ENCODE data around the gene PADI6.
A peak's percentile ranks its signal among the peaks of the same experiment; 100 is the strongest.

Gene PADI6

DNA sequence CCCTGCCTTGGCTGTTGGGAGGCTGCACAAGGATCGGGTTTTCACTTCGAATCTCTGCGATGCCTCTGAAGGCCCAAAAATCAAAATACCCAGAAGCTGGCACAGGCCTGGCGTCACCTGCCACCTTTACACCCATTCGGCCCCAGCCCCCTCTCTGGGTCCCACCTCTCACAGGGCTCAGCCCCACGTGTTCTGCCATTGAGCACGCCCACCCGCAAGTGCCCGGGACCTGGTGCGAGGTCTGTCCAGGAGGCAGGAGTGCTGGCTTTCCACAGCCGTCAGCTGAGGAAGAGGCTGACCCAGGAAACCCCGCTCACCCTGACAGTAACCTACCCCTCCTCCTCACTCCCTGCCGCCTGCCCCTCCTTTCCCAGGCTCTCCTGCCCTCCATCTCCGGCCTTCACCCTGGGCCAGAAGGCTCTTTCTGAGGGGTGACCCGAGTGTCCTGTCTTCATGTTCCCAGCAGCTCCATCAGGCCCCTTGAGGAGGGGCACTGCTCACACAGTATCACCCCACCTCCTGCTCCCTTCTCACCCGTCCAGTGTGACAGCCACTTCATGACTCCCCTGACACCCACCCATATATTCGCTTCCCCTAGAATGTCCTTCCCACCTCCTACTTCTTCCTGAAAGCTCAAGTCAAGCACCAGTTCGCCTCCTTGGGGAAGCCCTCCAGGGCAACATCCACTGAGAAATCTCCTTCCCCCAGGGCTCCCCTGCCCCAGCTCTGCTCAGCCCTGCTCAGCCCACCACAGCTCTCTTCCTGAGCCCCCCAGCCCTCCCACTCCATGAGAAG lies 54.0 kb downstream of the PADI6 start:
- peaks cover 67% of the 10 kb centered on the region for H3K36me3 ChIP-seq (ENCODE audit: insufficient read depth, low read length)
- H3K9me3 ChIP-seq (replicated peaks; ENCODE audit: low read length): no peaks in the 10 kb centered on the region
- no peaks in the 10 kb centered on the region for H3K27me3 ChIP-seq (ENCODE audit: control insufficient read depth, insufficient read depth, low read length)
- no peaks in the 10 kb centered on the region for H3K4me1 ChIP-seq (ENCODE audit: control insufficient read depth, insufficient read depth, low read length)
- no peak overlapping the region for H3K4me3 ChIP-seq (ENCODE audit: low read length)
- H3K4me2 ChIP-seq (ENCODE audit: low read length): no peak overlapping the region
- H3K9ac ChIP-seq (ENCODE audit: low read depth, low read length): no peak overlapping the region

DNA sequence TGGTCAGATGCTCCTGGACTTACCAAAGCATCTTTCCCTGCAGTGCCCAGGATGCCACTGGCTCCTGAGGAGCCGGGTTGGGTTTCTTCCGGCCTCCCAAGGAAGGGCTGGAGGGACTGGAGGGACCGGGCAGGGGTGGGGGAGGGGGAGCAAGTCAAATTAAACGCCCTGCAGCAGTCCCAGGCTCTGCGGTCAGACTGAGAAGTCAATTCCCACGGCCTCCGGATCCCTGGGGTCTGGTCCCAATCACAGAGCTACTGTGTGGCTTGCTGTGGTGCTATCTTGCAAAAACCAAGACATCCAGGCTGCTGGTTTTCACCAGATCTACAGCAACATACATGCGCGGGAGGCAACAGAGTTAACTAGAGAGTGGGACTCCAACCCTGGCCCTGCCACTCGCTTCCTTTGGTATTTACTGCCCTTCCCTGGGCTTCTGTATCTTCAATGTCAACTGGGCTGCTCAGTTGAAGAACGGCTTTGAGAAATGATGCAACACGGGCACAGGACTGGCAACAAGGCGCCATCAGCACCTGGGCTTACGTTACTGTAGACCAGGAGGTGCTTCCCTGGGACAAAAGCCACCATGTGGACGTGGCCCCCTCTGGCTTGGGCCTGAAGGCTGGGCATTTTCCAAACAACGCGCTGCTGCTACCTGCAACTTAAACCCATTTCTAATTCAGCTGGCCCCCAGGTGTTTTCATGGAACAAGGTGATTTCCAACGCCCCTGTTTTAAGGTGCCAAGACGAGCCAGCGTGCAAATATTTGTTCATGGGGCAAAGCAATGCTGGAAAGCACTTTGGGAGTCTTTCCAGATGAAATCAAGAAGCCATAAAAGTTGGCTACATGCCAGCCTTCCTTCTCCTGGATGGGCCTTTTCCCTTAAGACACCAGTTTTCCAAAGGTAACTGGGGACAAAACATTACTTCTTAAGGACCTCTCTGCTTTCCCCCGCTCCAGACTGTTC lies 56.0 kb downstream of the PADI6 start:
- Histone ChIP-seq H3K4me2 (ENCODE audit: low read length) (no peak overlapping the region), H3K9ac (ENCODE audit: low read depth, low read length) (no peak overlapping the region), H3K4me3 (ENCODE audit: low read length) (no peak overlapping the region), H3K27me3 (ENCODE audit: control insufficient read depth, insufficient read depth, low read length) (no peaks in the 10 kb centered on the region), H3K9me3 (replicated peaks; ENCODE audit: low read length) (no peaks in the 10 kb centered on the region), H3K4me1 (ENCODE audit: control insufficient read depth, insufficient read depth, low read length) (no peaks in the 10 kb centered on the region), H3K36me3 (ENCODE audit: insufficient read depth, low read length) (peaks cover 63% of the 10 kb centered on the region)

DNA sequence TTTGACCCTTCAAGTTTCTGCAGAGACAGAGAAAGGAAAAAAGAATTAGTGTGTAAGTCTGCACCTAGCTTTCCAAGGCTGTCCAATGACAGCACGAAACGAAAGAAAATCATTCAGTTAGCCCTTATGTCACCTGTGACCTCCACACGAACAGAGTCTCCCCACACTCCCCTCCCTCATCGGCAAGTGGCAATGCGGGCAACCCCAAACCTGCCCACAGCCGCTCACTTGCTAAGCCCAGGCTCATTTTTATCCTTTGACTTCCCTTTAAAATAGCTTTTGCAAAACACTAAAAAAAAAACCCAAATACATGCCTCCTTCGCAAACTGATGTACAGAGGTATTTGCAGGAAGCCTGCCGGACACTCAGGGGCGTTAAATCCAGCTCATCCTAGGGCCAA lies 57.2 kb downstream of the PADI6 start:
- H3K4me2 ChIP-seq (ENCODE audit: low read length): no peak overlapping the region
- H3K27me3 ChIP-seq (ENCODE audit: control insufficient read depth, insufficient read depth, low read length): no peaks in the 10 kb centered on the region
- H3K4me3 ChIP-seq (ENCODE audit: low read length): no peak overlapping the region
- H3K9ac ChIP-seq (ENCODE audit: low read depth, low read length): no peak overlapping the region
- no peaks in the 10 kb centered on the region for H3K4me1 ChIP-seq (ENCODE audit: control insufficient read depth, insufficient read depth, low read length)
- peaks cover 61% of the 10 kb centered on the region for H3K36me3 ChIP-seq (ENCODE audit: insufficient read depth, low read length)
- no peaks in the 10 kb centered on the region for H3K9me3 ChIP-seq (replicated peaks; ENCODE audit: low read length)

DNA sequence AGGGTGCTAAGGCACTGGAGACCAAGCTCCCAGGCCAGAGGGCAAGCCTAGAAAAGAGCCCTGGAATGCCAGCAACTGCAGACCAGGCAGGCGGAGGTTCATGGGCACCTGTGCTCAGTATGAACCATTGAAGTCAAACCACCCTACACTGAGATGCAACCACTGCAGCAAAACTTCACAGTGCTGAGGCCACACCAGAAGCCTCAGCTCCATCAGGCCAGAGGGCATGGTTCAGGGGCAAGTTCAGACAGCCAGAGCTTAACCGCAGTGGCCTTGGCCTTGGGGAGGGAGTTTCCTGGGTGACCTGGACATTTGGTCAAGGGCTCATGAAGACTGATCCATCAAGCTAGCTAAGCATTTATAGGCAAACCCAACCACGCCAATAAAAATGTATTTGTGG lies 60.4 kb downstream of the PADI6 start:
- Histone ChIP-seq H3K36me3 (ENCODE audit: insufficient read depth, low read length) (peaks cover 51% of the 10 kb centered on the region), H3K4me1 (ENCODE audit: control insufficient read depth, insufficient read depth, low read length) (peaks cover 11% of the 10 kb centered on the region), H3K27me3 (ENCODE audit: control insufficient read depth, insufficient read depth, low read length) (no peaks in the 10 kb centered on the region), H3K4me2 (ENCODE audit: low read length) (no peak overlapping the region), H3K9ac (ENCODE audit: low read depth, low read length) (no peak overlapping the region), H3K4me3 (ENCODE audit: low read length) (no peak overlapping the region), H3K9me3 (replicated peaks; ENCODE audit: low read length) (no peaks in the 10 kb centered on the region)

DNA sequence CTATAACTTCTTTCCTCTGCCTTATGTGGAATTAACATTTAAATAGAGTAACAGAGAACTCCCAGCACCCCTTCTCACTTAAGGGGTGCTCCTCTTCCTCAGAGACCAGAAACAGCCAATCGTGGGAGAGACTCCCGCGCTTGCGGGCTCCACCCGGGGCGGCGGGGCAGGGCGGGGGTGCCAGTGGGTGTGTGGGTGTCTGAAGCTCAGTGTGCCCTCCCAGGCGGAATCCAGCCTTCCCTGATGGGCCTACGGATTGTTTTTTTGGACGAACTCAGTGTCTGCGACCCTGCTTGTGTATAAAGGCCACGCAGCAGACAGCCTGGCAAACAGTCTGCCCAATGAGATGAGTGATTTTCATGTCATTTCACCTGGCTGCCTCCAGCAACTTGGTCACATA lies 61.3 kb downstream of the PADI6 start:
- H3K36me3 ChIP-seq (ENCODE audit: insufficient read depth, low read length): peaks cover 43% of the 10 kb centered on the region
- H3K4me1 ChIP-seq (ENCODE audit: control insufficient read depth, insufficient read depth, low read length): peaks cover 11% of the 10 kb centered on the region
- H3K4me2 ChIP-seq (ENCODE audit: low read length): no peak overlapping the region
- H3K9ac ChIP-seq (ENCODE audit: low read depth, low read length): no peak overlapping the region
- H3K4me3 ChIP-seq (ENCODE audit: low read length): no peak overlapping the region
- no peaks in the 10 kb centered on the region for H3K9me3 ChIP-seq (replicated peaks; ENCODE audit: low read length)
- no peaks in the 10 kb centered on the region for H3K27me3 ChIP-seq (ENCODE audit: control insufficient read depth, insufficient read depth, low read length)

DNA sequence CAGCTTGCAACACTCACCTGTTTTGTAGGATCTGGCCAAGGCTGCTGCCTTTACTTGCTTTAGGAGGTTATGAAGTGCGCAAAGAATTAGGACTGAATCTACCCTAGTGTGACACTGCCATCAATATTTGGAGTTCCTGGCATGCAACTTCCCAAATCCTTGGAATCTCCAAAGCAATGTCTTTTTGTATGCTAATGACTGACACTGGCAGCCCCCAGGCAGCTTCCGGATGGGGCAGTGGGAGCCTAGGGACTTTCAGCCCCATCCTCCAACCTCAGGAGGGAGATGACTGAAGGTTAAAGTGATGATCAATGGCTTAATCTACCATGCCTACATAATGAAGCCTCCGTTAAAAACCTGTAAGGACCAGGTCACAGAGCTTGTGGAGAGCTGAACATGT lies 62.0 kb downstream of the PADI6 start:
- peaks cover 36% of the 10 kb centered on the region for H3K36me3 ChIP-seq (ENCODE audit: insufficient read depth, low read length)
- H3K4me3 ChIP-seq (ENCODE audit: low read length): no peak overlapping the region
- no peak overlapping the region for H3K4me2 ChIP-seq (ENCODE audit: low read length)
- H3K27me3 ChIP-seq (ENCODE audit: control insufficient read depth, insufficient read depth, low read length): no peaks in the 10 kb centered on the region
- H3K9ac ChIP-seq (ENCODE audit: low read depth, low read length): no peak overlapping the region
- H3K4me1 ChIP-seq (ENCODE audit: control insufficient read depth, insufficient read depth, low read length): peaks cover 11% of the 10 kb centered on the region
- no peaks in the 10 kb centered on the region for H3K9me3 ChIP-seq (replicated peaks; ENCODE audit: low read length)

DNA sequence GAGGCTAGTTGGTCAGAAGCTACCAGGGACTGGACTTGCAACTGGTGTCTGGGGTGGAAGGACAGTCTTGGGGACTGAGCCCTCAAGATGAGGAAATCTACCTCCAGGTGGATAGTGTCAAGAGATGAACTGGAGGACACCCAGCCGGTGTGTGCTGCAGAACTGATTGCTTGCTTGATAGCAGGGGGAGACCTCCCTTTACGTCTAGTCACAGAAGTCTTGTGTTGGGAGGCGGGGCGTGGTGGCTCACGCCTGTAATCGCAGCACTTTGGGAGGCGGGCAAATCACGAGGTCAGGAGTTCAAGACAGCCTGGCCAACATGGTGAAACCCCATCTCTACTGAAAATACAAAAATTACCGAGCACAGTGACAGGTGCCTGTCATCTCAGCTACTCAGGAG lies 62.6 kb downstream of the PADI6 start:
- Histone ChIP-seq H3K4me1 (ENCODE audit: control insufficient read depth, insufficient read depth, low read length) (peaks cover 11% of the 10 kb centered on the region), H3K4me2 (ENCODE audit: low read length) (no peak overlapping the region), H3K4me3 (ENCODE audit: low read length) (no peak overlapping the region), H3K27me3 (ENCODE audit: control insufficient read depth, insufficient read depth, low read length) (no peaks in the 10 kb centered on the region), H3K9me3 (replicated peaks; ENCODE audit: low read length) (no peaks in the 10 kb centered on the region), H3K9ac (ENCODE audit: low read depth, low read length) (no peak overlapping the region), H3K36me3 (ENCODE audit: insufficient read depth, low read length) (peaks cover 36% of the 10 kb centered on the region)

DNA sequence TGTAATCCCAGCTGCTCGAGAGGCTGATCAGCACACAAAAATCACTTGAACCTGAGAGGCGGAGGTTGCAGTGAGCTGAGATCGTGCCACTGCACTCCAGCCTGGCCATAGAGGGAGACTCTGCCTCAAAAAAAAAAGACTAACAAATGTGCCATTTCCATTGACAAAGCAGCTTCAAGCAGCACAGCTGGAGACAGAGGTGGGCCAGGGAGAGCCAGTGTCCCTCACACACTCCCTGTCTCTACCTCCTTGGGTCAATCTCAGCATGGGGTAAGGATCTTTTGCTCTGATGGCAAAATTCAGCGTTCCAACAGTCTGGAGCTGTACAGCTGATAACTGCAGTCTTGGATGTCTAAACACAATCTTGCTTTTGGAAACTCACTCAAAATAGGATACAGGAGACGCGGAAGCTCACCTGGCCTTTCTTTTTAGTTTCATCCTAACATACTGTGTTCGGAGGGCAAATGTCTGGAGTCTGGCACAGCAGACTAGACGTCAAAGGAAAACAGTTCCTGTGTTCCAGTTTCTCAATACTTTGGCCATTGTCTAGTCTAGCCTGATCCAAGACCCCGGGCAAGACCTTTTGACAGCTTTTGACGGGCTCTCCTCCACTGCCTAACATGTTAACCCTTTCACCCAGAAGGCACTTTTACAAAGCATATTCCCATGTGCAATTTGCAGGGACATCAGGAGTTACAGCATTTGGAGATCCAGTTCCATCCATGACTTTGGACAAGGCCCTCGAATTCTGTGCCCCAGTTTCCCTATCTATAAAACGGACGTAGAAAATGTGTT lies 64.6 kb downstream of the PADI6 start:
- Histone ChIP-seq H3K27me3 (ENCODE audit: control insufficient read depth, insufficient read depth, low read length) (no peaks in the 10 kb centered on the region), H3K4me2 (ENCODE audit: low read length) (peak overlapping the region; percentile 99), H3K4me1 (ENCODE audit: control insufficient read depth, insufficient read depth, low read length) (peaks cover 26% of the 10 kb centered on the region), H3K9ac (ENCODE audit: low read depth, low read length) (peak overlapping the region; percentile 91), H3K36me3 (ENCODE audit: insufficient read depth, low read length) (peaks cover 33% of the 10 kb centered on the region), H3K9me3 (replicated peaks; ENCODE audit: low read length) (no peaks in the 10 kb centered on the region), H3K4me3 (ENCODE audit: low read length) (peak overlapping the region; percentile 69)

DNA sequence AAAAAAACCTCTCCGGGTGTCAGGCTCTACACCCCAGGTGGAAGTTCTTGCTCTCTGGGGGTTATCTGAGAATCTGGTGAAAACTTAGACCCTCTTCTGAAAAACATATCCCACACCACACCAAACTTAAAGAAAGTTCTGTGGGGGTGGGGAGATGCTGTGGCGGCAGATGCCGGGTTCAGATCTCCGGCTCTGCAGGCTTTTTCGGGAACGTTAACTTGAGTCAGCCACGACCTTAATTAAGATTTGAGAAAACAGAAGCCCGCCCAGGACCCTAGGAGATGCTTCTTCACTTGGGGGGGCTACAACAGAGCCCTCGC lies 65.2 kb downstream of the PADI6 start:
- Histone ChIP-seq H3K4me3 (ENCODE audit: low read length) (peak overlapping the region; percentile 69), H3K36me3 (ENCODE audit: insufficient read depth, low read length) (peaks cover 33% of the 10 kb centered on the region), H3K9ac (ENCODE audit: low read depth, low read length) (peak overlapping the region; percentile 91), H3K9me3 (replicated peaks; ENCODE audit: low read length) (no peaks in the 10 kb centered on the region), H3K4me2 (ENCODE audit: low read length) (peak overlapping the region; percentile 99), H3K27me3 (ENCODE audit: control insufficient read depth, insufficient read depth, low read length) (no peaks in the 10 kb centered on the region), H3K4me1 (ENCODE audit: control insufficient read depth, insufficient read depth, low read length) (peaks cover 29% of the 10 kb centered on the region)

DNA sequence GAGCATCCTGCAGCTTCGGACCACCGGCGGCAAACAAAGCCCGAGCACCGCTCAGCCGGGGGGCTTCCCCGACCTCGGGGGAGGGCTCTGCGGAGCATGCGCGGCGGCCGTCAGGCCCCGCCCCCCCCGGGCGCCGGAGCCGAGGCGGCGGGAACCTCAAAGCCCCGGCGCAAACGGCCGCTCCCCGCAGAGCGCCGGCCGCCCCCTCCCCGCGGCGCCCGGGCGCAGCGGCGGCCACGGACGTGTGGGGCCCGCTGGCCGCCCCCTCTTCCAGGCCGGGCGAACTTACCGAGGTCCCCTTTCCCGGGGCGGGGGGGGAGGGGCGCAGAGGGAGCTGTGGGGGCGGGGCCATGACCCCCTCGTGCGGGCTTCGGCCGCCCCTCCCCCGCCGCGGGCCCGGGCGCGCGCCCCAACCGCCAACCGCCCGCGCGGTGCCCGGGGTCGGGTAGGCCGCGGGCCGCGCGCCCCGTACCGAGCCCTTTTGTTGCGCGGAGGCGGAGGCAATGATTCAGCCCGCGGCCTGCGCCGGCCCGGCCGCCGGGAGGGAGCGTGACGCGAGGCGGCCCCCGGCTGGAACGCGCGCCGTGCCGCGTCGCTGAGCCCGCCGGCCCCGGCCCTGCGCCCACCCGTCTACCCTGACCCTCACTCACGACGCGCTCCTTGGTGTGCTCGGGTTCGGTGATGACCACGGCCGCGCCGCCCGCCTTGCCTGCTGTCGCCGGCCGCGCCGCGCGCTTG lies 65.8 kb downstream of the PADI6 start:
- H3K9ac ChIP-seq (ENCODE audit: low read depth, low read length): peak overlapping the region; percentile 91
- H3K36me3 ChIP-seq (ENCODE audit: insufficient read depth, low read length): peaks cover 33% of the 10 kb centered on the region
- H3K4me3 ChIP-seq (ENCODE audit: low read length): peak overlapping the region; percentile 69
- H3K4me1 ChIP-seq (ENCODE audit: control insufficient read depth, insufficient read depth, low read length): peaks cover 29% of the 10 kb centered on the region
- peak overlapping the region; percentile 99 for H3K4me2 ChIP-seq (ENCODE audit: low read length)
- H3K27me3 ChIP-seq (ENCODE audit: control insufficient read depth, insufficient read depth, low read length): no peaks in the 10 kb centered on the region
- H3K9me3 ChIP-seq (replicated peaks; ENCODE audit: low read length): no peaks in the 10 kb centered on the region
